NCI-H2196 treated with DMSO at 0.1 percent for 48 hours (cell line): ENCODE data around the gene ETV3.
A peak's percentile ranks its signal among the peaks of the same experiment; 100 is the strongest.

Experiments
- DNase-seq: peaks from one replicate; lab custom pipeline; 2025; ENCODE audit not compliant: unreplicated experiment; lab: John Stamatoyannopoulos, UW

The ETV3 gene

GRCh38 chr1:157095091-157095490, 43.1 kb downstream of the ETV3 start:
- DNase-seq = no peak

GRCh38 chr1:157092831-157093230, 45.4 kb downstream of the ETV3 start:
- no peak for DNase-seq

- no peak for DNase-seq
Measured at GRCh38 chr1:157091668-157092273, 46.4 kb downstream of the ETV3 start.

- DNase-seq = no peak
Measured at GRCh38 chr1:157091186-157091585, 47.0 kb downstream of the ETV3 start.

- no peak for DNase-seq
Measured at GRCh38 chr1:157090771-157091170, 47.4 kb downstream of the ETV3 start.

- DNase-seq = peak; percentile 37
Measured at GRCh38 chr1:157090196-157090647, 48.0 kb downstream of the ETV3 start.

- no peak for DNase-seq
Measured at GRCh38 chr1:157089789-157090188, 48.4 kb downstream of the ETV3 start.

GRCh38 chr1:157088607-157089006, 49.6 kb downstream of the ETV3 start:
- no peak for DNase-seq

GRCh38 chr1:157087030-157087429, 51.2 kb downstream of the ETV3 start:
- no peak for DNase-seq

- no peak for DNase-seq
Measured at GRCh38 chr1:157086299-157086698, 51.9 kb downstream of the ETV3 start.

- DNase-seq = no peak
Measured at GRCh38 chr1:157085421-157085820, 52.8 kb downstream of the ETV3 start.

- DNase-seq = no peak
Measured at GRCh38 chr1:157084720-157085119, 53.5 kb downstream of the ETV3 start.

GRCh38 chr1:157081707-157082106, 56.5 kb downstream of the ETV3 start:
- no peak for DNase-seq

- no peak for DNase-seq
Measured at GRCh38 chr1:157080714-157081113, 57.5 kb downstream of the ETV3 start.

- no peak for DNase-seq
Measured at GRCh38 chr1:157077394-157077793, 60.8 kb downstream of the ETV3 start.

- DNase-seq = peak; percentile 41
Measured at GRCh38 chr1:157073944-157074685, 64.1 kb downstream of the ETV3 start.
